ENCODE data around the gene SH3PXD2A.

The SH3PXD2A gene

GRCh38 chr10:103680869-103681236 lies 174.5 kb downstream of the SH3PXD2A start:
- Histone ChIP-seq H3K4me1 (ENCODE audit: insufficient read depth, low read length) (peaks cover 32% of the 10 kb centered on the region), H3K9me3 (ENCODE audit: low read length) (no peaks in the 10 kb centered on the region), H3K9ac (ENCODE audit: low read length) (no peak overlapping the region), H3K36me3 (ENCODE audit: insufficient read depth, low read length) (no peaks in the 10 kb centered on the region), H3K4me3 (ENCODE audit: low read depth in 1 of 2, low read length in 2 of 2) (no peak overlapping the region), H3K27me3 (ENCODE audit: control insufficient read depth in 1 of 2, insufficient read depth in 2 of 2, low read length in 2 of 2) (no peaks in the 10 kb centered on the region), H3K27ac (ENCODE audit: low read depth, low read length) (no peak overlapping the region)

- Histone ChIP-seq H3K9me3 (ENCODE audit: low read length) (no peaks in the 10 kb centered on the region), H3K27me3 (ENCODE audit: control insufficient read depth in 1 of 2, insufficient read depth in 2 of 2, low read length in 2 of 2) (no peaks in the 10 kb centered on the region), H3K4me3 (ENCODE audit: low read depth in 1 of 2, low read length in 2 of 2) (no peak overlapping the region), H3K4me1 (ENCODE audit: insufficient read depth, low read length) (peaks cover 31% of the 10 kb centered on the region), H3K9ac (ENCODE audit: low read length) (no peak overlapping the region), H3K27ac (ENCODE audit: low read depth, low read length) (peak overlapping the region; percentile 74), H3K36me3 (ENCODE audit: insufficient read depth, low read length) (no peaks in the 10 kb centered on the region)
Measured at GRCh38 chr10:103679096-103679790, 176.1 kb downstream of the SH3PXD2A start.

DNA sequence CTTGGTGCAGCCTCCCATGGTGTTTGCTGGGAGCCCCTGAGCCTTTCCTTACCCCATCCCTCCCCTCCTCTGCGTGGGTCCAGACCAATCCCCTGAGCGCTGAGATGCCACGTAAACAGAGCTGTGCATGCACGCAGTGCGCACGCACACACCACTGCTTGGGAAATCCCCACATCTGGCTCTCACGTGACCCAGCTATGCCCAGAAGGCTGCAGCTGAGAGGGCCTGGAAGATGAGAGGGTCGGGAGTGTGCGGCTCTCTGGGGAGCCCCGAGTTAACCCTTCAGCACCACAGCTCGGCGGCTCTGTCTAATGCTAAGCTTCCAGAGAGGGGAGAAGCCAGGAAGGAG lies 177.2 kb downstream of the SH3PXD2A start:
- peaks cover 31% of the 10 kb centered on the region for H3K4me1 ChIP-seq (ENCODE audit: insufficient read depth, low read length)
- peak overlapping the region; percentile 40 to 48 for H3K4me3 ChIP-seq (ENCODE audit: low read depth in 1 of 2, low read length in 2 of 2)
- H3K27ac ChIP-seq (ENCODE audit: low read depth, low read length) = peak overlapping the region; percentile 74
- no peaks in the 10 kb centered on the region for H3K36me3 ChIP-seq (ENCODE audit: insufficient read depth, low read length)
- H3K9ac ChIP-seq (ENCODE audit: low read length) = no peak overlapping the region
- H3K9me3 ChIP-seq (ENCODE audit: low read length) = no peaks in the 10 kb centered on the region
- no peaks in the 10 kb centered on the region for H3K27me3 ChIP-seq (ENCODE audit: control insufficient read depth in 1 of 2, insufficient read depth in 2 of 2, low read length in 2 of 2)

GRCh38 chr10:103677486-103678177 lies 177.7 kb downstream of the SH3PXD2A start:
- H3K36me3 ChIP-seq (ENCODE audit: insufficient read depth, low read length) = no peaks in the 10 kb centered on the region
- H3K27me3 ChIP-seq (ENCODE audit: control insufficient read depth in 1 of 2, insufficient read depth in 2 of 2, low read length in 2 of 2) = no peaks in the 10 kb centered on the region
- H3K9ac ChIP-seq (ENCODE audit: low read length) = peak overlapping the region; percentile 55
- peaks cover 31% of the 10 kb centered on the region for H3K4me1 ChIP-seq (ENCODE audit: insufficient read depth, low read length)
- H3K4me3 ChIP-seq (ENCODE audit: low read depth in 1 of 2, low read length in 2 of 2) = peak overlapping the region; percentile 40 to 48
- H3K9me3 ChIP-seq (ENCODE audit: low read length) = no peaks in the 10 kb centered on the region
- H3K27ac ChIP-seq (ENCODE audit: low read depth, low read length) = peak overlapping the region; percentile 74

DNA sequence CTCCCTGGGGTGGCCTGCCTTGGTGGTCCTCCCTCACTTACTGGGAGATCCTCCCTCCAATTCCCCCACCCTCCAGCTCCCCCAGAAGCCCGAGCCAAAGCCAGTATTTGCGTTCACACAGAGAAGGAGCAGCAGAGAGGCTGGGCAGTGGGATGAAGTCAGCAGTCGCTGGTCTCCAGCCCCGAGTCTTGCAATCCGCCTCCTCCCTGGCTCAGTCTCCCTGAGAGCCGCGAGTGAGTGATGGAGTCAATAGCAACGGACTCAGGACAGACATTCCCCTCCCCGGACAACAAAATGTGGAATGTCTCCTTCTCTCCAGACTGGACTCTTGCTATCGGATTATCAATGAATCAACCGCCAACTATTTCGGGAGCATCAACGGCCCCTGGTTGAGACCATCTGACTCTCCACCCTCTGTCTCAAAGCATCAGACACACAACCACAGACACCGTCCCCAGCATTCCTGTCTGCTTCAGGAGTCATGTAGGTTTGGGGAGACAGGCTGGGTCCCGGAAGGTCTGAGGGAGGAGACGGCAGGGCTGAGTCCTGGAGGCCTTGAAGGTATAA lies 178.4 kb downstream of the SH3PXD2A start:
- H3K4me1 ChIP-seq (ENCODE audit: insufficient read depth, low read length) = peaks cover 31% of the 10 kb centered on the region
- H3K9ac ChIP-seq (ENCODE audit: low read length) = peak overlapping the region; percentile 30
- H3K27ac ChIP-seq (ENCODE audit: low read depth, low read length) = no peak overlapping the region
- no peaks in the 10 kb centered on the region for H3K27me3 ChIP-seq (ENCODE audit: control insufficient read depth in 1 of 2, insufficient read depth in 2 of 2, low read length in 2 of 2)
- no peaks in the 10 kb centered on the region for H3K36me3 ChIP-seq (ENCODE audit: insufficient read depth, low read length)
- H3K4me3 ChIP-seq (ENCODE audit: low read depth in 1 of 2, low read length in 2 of 2) = peak overlapping the region; percentile 40 to 48
- no peaks in the 10 kb centered on the region for H3K9me3 ChIP-seq (ENCODE audit: low read length)

DNA sequence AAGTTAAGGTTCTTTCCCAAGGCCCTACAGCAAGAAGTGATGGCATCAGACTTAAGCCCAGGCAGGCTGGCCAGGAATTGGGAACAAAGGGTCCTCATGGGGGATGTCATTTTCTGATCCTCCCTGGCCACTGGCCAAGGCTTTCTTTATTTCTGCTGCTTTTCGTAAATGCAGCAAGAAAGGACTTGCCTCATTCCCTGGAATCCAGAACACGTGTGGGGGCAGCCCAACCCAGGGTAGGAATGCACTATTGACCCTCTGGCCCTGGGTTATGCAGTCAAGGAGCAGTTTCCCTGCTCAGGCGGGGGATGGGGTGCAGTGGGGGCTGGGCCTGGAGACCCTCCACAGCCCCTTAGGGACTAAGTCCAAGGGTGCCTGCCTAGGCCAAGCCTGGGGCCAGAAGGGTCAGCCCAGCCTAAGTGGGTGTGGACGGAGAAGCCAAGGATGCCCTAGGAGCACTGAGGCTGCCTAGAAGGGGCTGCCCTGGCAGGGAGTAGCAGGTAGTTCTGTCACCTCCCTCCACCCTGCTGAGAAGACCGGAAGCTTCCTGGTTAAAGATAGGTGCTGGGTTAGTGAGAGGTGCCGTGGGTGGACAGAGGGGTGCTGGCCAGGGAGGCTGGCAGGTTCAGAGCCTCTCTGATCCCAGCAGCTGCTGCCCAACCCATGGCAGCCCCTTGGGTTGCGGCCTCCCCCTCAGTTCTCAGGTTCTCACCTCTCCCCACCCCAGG lies 179.2 kb downstream of the SH3PXD2A start:
- no peaks in the 10 kb centered on the region for H3K27me3 ChIP-seq (ENCODE audit: control insufficient read depth in 1 of 2, insufficient read depth in 2 of 2, low read length in 2 of 2)
- no peaks in the 10 kb centered on the region for H3K9me3 ChIP-seq (ENCODE audit: low read length)
- no peak overlapping the region for H3K4me3 ChIP-seq (ENCODE audit: low read depth in 1 of 2, low read length in 2 of 2)
- peak overlapping the region; percentile 30 for H3K9ac ChIP-seq (ENCODE audit: low read length)
- peaks cover 31% of the 10 kb centered on the region for H3K4me1 ChIP-seq (ENCODE audit: insufficient read depth, low read length)
- H3K36me3 ChIP-seq (ENCODE audit: insufficient read depth, low read length) = no peaks in the 10 kb centered on the region
- peak overlapping the region; percentile 36 for H3K27ac ChIP-seq (ENCODE audit: low read depth, low read length)

GRCh38 chr10:103673606-103674005 lies 181.8 kb downstream of the SH3PXD2A start:
- no peaks in the 10 kb centered on the region for H3K27me3 ChIP-seq (ENCODE audit: control insufficient read depth in 1 of 2, insufficient read depth in 2 of 2, low read length in 2 of 2)
- H3K9ac ChIP-seq (ENCODE audit: low read length) = no peak overlapping the region
- H3K4me3 ChIP-seq (ENCODE audit: low read depth in 1 of 2, low read length in 2 of 2) = no peak overlapping the region
- no peaks in the 10 kb centered on the region for H3K36me3 ChIP-seq (ENCODE audit: insufficient read depth, low read length)
- no peaks in the 10 kb centered on the region for H3K9me3 ChIP-seq (ENCODE audit: low read length)
- no peak overlapping the region for H3K27ac ChIP-seq (ENCODE audit: low read depth, low read length)
- H3K4me1 ChIP-seq (ENCODE audit: insufficient read depth, low read length) = peaks cover 35% of the 10 kb centered on the region

DNA sequence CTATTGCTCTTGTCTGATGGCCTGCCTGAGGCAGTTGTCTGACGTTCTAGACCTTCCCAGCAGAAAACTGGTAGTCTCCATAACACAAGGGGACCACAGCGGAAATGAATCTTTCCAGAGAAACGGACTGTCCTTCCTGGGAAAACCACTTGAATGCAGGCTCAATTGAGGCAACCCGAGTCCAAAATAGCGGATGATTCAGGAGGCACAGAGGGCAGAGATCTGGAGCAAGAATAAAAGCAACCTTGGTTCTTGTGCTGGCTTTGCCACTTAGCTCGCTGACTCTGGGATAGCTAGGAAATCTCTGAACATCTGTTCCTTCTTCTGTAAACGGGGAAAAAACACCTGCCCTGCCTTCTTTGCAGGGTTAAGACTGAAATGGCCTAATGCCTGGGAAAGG lies 183.0 kb downstream of the SH3PXD2A start:
- H3K27ac ChIP-seq (ENCODE audit: low read depth, low read length) = no peak overlapping the region
- H3K36me3 ChIP-seq (ENCODE audit: insufficient read depth, low read length) = peaks cover 8% of the 10 kb centered on the region
- H3K4me1 ChIP-seq (ENCODE audit: insufficient read depth, low read length) = peaks cover 35% of the 10 kb centered on the region
- H3K4me3 ChIP-seq (ENCODE audit: low read depth in 1 of 2, low read length in 2 of 2) = no peak overlapping the region
- H3K9ac ChIP-seq (ENCODE audit: low read length) = no peak overlapping the region
- H3K27me3 ChIP-seq (ENCODE audit: control insufficient read depth in 1 of 2, insufficient read depth in 2 of 2, low read length in 2 of 2) = no peaks in the 10 kb centered on the region
- H3K9me3 ChIP-seq (ENCODE audit: low read length) = no peaks in the 10 kb centered on the region

GRCh38 chr10:103671126-103671895 lies 184.1 kb downstream of the SH3PXD2A start:
- no peaks in the 10 kb centered on the region for H3K27me3 ChIP-seq (ENCODE audit: control insufficient read depth in 1 of 2, insufficient read depth in 2 of 2, low read length in 2 of 2)
- no peak overlapping the region for H3K4me3 ChIP-seq (ENCODE audit: low read depth in 1 of 2, low read length in 2 of 2)
- H3K4me1 ChIP-seq (ENCODE audit: insufficient read depth, low read length) = peaks cover 32% of the 10 kb centered on the region
- H3K36me3 ChIP-seq (ENCODE audit: insufficient read depth, low read length) = peaks cover 8% of the 10 kb centered on the region
- H3K27ac ChIP-seq (ENCODE audit: low read depth, low read length) = no peak overlapping the region
- no peak overlapping the region for H3K9ac ChIP-seq (ENCODE audit: low read length)
- H3K9me3 ChIP-seq (ENCODE audit: low read length) = no peaks in the 10 kb centered on the region

GRCh38 chr10:103669944-103670343 lies 185.4 kb downstream of the SH3PXD2A start:
- Histone ChIP-seq H3K9me3 (ENCODE audit: low read length) (no peaks in the 10 kb centered on the region), H3K4me1 (ENCODE audit: insufficient read depth, low read length) (peaks cover 27% of the 10 kb centered on the region), H3K36me3 (ENCODE audit: insufficient read depth, low read length) (peaks cover 8% of the 10 kb centered on the region), H3K27me3 (ENCODE audit: control insufficient read depth in 1 of 2, insufficient read depth in 2 of 2, low read length in 2 of 2) (no peaks in the 10 kb centered on the region), H3K27ac (ENCODE audit: low read depth, low read length) (no peak overlapping the region), H3K9ac (ENCODE audit: low read length) (no peak overlapping the region), H3K4me3 (ENCODE audit: low read depth in 1 of 2, low read length in 2 of 2) (no peak overlapping the region)

All from muscle layer of colon (tissue), 2 donors.